ENCODE measurements around the gene FALEC. TPM values are rescaled to one million over a fixed set of nuclear protein-coding genes. Genes with fewer than 3 reads are reported as not detected.

The FALEC gene
- total and polyA plus RNA-seq, 9 of the 15 experiments (the other 6 are each of a cell fraction or from before 2014, with no cell fraction given) = 0.15 to 1.8 (median 0.53) TPM; not detected in 5

GRCh38 chr1:150561974-150562445 is 46.5 kb downstream of the FALEC start (continued):
- TF ChIP-seq SNRNP70 (optimal IDR thresholded peaks at IDR 0.05; ENCODE audit: low read depth, low read length) = no peak
- no peak for TF ChIP-seq TGIF2 (CRISPR knock-in tag; IDR thresholded peaks at IDR 0.05)
- TF ChIP-seq MCM2 (IDR thresholded peaks at IDR 0.05; ENCODE audit: low read depth) = no peak
- TF ChIP-seq EHMT2 (IDR thresholded peaks at IDR 0.05) = no peak
- no peak for TF ChIP-seq ZNF766 (CRISPR knock-in tag; conservative IDR thresholded peaks at IDR 0.05)
- 0 out of 2 replicates have a peak, but pooled peaks have one; percentile 16 for TF ChIP-seq NFRKB (IDR thresholded peaks at IDR 0.05; ENCODE audit: low read depth)
- TF ChIP-seq SRSF3 (IDR thresholded peaks at IDR 0.05; ENCODE audit: insufficient read depth, low read length) = no peak
- no peak for TF ChIP-seq MXD1 (CRISPR knock-in tag; IDR thresholded peaks at IDR 0.05; ENCODE audit: borderline replicate concordance, poor library complexity, severe bottlenecking)
- TF ChIP-seq POLR2G (IDR thresholded peaks at IDR 0.05; ENCODE audit: low read depth, low read length) = peak; percentile 71
- no peak for TF ChIP-seq CBX3 (IDR thresholded peaks at IDR 0.05; ENCODE audit: borderline replicate concordance in 1 of 2, low read length in 2 of 2)
- TF ChIP-seq CREB3L1 (IDR thresholded peaks at IDR 0.05; ENCODE audit: borderline replicate concordance, low read depth) = no peak
- no peak for TF ChIP-seq MGA (IDR thresholded peaks at IDR 0.05)
- TF ChIP-seq ZKSCAN1 (IDR thresholded peaks at IDR 0.05; ENCODE audit: low read depth, low read length) = no peak

Measured in K562 (cell line).